ENCODE results near the gene SCO1. TPM values are rescaled to one million over a fixed set of nuclear protein-coding genes. Genes with fewer than 3 reads are reported as not detected.

The SCO1 gene
- total and polyA plus RNA-seq, 10 of the 15 experiments (the other 5 are each of a cell fraction or from before 2014, with no cell fraction given): 8.2 to 73.0 (median 37.1) TPM

DNA sequence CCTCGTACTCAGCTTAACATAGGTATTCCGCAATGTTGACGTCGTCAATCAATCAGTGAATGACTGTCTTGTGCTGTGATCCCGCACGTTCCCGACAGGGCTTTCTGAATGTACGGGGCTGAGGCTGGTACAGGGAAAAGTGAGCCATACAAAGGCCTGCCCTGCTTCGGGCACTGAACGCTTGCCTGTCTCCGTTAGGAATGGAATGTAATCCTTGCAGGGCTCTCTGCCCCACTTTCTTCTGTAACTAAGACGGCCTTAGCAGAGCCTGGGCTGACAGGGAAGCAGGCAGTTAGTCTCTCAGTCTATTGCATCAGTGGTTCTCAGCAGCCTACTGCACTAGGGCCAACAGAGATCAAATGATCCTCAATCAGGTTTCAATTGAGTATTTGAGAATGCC, 24.0 kb downstream of the SCO1 start:
- H3K4me3 ChIP-seq: no peak overlapping the region
- no peaks in the 10 kb centered on the region for H3K27me3 ChIP-seq (replicated peaks in 1 of 2; ENCODE audit: control insufficient read depth in 2 of 2, insufficient read depth in 2 of 2, low read length in 1 of 2)
- H3K36me3 ChIP-seq (ENCODE audit: control insufficient read depth in 2 of 2, insufficient read depth in 2 of 2, low read length in 1 of 2): peaks cover 0 to 5% of the 10 kb centered on the region in 2 experiments; a peak in 2 of 4 replicates
- no peak overlapping the region for H2AFZ ChIP-seq (ENCODE audit: control insufficient read depth, low read depth, low read length)
- no peaks in the 10 kb centered on the region for H4K20me1 ChIP-seq (ENCODE audit: control insufficient read depth, insufficient read depth)
- in situ Hi-C loops (cut with MboI): no loop called here
- no peak overlapping the region for H3K9ac ChIP-seq (ENCODE audit: control insufficient read depth, insufficient read depth, low read length)
- RAD21 ChIA-PET (ENCODE audit: unreplicated experiment): no interaction called here
- BruUV-seq (replicated peaks): no TSS peak
- FAIRE-seq: no peak
- H3K9me3 ChIP-seq (replicated peaks; ENCODE audit: control insufficient read depth, insufficient read depth, low read length): no peaks in the 10 kb centered on the region
- 93% methylated on average over 12 of the region's 12 CpGs for WGBS (ENCODE audit: insufficient coverage, insufficient replicate concordance, low lambda C conversion rate, missing lambda C conversion rate)
- no peaks in the 10 kb centered on the region for H3K79me2 ChIP-seq (ENCODE audit: control insufficient read depth, insufficient read depth, low read length)
- TF ChIP-seq, protein P1, sequence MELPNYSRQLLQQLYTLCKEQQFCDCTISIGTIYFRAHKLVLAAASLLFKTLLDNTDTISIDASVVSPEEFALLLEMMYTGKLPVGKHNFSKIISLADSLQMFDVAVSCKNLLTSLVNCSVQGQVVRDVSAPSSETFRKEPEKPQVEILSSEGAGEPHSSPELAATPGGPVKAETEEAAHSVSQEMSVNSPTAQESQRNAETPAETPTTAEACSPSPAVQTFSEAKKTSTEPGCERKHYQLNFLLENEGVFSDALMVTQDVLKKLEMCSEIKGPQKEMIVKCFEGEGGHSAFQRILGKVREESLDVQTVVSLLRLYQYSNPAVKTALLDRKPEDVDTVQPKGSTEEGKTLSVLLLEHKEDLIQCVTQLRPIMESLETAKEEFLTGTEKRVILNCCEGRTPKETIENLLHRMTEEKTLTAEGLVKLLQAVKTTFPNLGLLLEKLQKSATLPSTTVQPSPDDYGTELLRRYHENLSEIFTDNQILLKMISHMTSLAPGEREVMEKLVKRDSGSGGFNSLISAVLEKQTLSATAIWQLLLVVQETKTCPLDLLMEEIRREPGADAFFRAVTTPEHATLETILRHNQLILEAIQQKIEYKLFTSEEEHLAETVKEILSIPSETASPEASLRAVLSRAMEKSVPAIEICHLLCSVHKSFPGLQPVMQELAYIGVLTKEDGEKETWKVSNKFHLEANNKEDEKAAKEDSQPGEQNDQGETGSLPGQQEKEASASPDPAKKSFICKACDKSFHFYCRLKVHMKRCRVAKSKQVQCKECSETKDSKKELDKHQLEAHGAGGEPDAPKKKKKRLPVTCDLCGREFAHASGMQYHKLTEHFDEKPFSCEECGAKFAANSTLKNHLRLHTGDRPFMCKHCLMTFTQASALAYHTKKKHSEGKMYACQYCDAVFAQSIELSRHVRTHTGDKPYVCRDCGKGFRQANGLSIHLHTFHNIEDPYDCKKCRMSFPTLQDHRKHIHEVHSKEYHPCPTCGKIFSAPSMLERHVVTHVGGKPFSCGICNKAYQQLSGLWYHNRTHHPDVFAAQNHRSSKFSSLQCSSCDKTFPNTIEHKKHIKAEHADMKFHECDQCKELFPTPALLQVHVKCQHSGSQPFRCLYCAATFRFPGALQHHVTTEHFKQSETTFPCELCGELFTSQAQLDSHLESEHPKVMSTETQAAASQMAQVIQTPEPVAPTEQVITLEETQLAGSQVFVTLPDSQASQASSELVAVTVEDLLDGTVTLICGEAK (IDR thresholded peaks at IDR 0.05; ENCODE audit: borderline replicate concordance): no peak
- TF ChIP-seq JUNB (IDR thresholded peaks at IDR 0.05) (no peak), IKZF2 (IDR thresholded peaks at IDR 0.05) (no peak), SMAD1 (IDR thresholded peaks at IDR 0.05; ENCODE audit: low read depth, partially characterized antibody) (no peak), POLR2A (IDR thresholded peaks at IDR 0.05; ENCODE audit: low read depth, low read length) (no peak), BHLHE40 (IDR thresholded peaks at IDR 0.05; ENCODE audit: borderline replicate concordance in 1 of 2, low read depth in 2 of 2, low read length in 1 of 2) (no peak)
- TF ChIP-seq, protein P2, sequence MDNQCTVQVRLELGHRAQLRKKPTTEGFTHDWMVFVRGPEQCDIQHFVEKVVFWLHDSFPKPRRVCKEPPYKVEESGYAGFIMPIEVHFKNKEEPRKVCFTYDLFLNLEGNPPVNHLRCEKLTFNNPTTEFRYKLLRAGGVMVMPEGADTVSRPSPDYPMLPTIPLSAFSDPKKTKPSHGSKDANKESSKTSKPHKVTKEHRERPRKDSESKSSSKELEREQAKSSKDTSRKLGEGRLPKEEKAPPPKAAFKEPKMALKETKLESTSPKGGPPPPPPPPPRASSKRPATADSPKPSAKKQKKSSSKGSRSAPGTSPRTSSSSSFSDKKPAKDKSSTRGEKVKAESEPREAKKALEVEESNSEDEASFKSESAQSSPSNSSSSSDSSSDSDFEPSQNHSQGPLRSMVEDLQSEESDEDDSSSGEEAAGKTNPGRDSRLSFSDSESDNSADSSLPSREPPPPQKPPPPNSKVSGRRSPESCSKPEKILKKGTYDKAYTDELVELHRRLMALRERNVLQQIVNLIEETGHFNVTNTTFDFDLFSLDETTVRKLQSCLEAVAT (IDR thresholded peaks at IDR 0.05): no peak
- H3K4me1 ChIP-seq (ENCODE audit: control insufficient read depth, insufficient read depth, low read length): no peaks in the 10 kb centered on the region
- H3K27ac ChIP-seq (ENCODE audit: control insufficient read depth, insufficient read depth): no peak overlapping the region
- ATAC-seq: no peak
- no peak overlapping the region for H3K4me2 ChIP-seq (ENCODE audit: control insufficient read depth, insufficient read depth)
- DNase-seq (ENCODE audit: low read depth, low spot score): no peak
- POLR2A ChIA-PET: no interaction called here
- CTCF ChIA-PET: interaction anchor here (1.2 kb wide), 1 partner anchor 27 kb away, joined by 4 read pairs; no protein-coding TSS in a partner anchor
- SMC1A ChIA-PET (ENCODE audit: uncharacterized antibody, unreplicated experiment): no interaction called here
- intact Hi-C loops (cut with micrococcal nuclease; ENCODE audit: unreplicated experiment): no loop called here

Measured in GM12878 (cell line).